BLaER1 treated with 17β-estradiol and CSF1 and Interleukin-3, amounts not matched to agents 10 nM and 100 nM (cell line): Measurements from ENCODE around the gene IMPG1.

Source experiments
- H3K27ac ChIP-seq, 11 experiments: shearing (Covaris generic); formaldehyde crosslinking; 2 replicates each; pipeline ENCODE4 v1.8.1; 2022
- H3K27me3 ChIP-seq, 11 experiments: shearing (Covaris generic); formaldehyde crosslinking; 2 replicates each; pipeline ENCODE4 v1.8.1; 2022
- H3K36me3 ChIP-seq, 11 experiments: shearing (Covaris generic); formaldehyde crosslinking; 2 replicates each; pipeline ENCODE4 v1.8.1; 2022
- H3K4me1 ChIP-seq, 10 experiments: shearing (Covaris generic); formaldehyde crosslinking; 2 replicates each; pipeline ENCODE4 v1.8.1; 2022
- H3K4me2 ChIP-seq, 11 experiments: shearing (Covaris generic); formaldehyde crosslinking; 2 replicates each; pipeline ENCODE4 v1.8.1; 2022
- H3K4me3 ChIP-seq, 10 experiments: shearing (Covaris generic); formaldehyde crosslinking; 2 replicates each; pipeline ENCODE4 v1.8.1; 2022
- H3K9ac ChIP-seq, 11 experiments: shearing (Covaris generic); formaldehyde crosslinking; 2 replicates each; pipeline ENCODE4 v1.8.1; 2022
- H3K9me3 ChIP-seq, 11 experiments: shearing (Covaris generic); formaldehyde crosslinking; replicated peaks in 1 of 11; 2 replicates each; pipeline ENCODE4 v1.8.1; 2022
- H4K20me1 ChIP-seq, 11 experiments: shearing (Covaris generic); formaldehyde crosslinking; 2 replicates each; pipeline ENCODE4 v1.8.1; 2022
- Cebpa-rat ChIP-seq, 11 experiments: shearing (Covaris generic); IDR thresholded peaks; 2 replicates each; pipeline ENCODE4 v1.8.1; 2022

The IMPG1 gene, protein sequence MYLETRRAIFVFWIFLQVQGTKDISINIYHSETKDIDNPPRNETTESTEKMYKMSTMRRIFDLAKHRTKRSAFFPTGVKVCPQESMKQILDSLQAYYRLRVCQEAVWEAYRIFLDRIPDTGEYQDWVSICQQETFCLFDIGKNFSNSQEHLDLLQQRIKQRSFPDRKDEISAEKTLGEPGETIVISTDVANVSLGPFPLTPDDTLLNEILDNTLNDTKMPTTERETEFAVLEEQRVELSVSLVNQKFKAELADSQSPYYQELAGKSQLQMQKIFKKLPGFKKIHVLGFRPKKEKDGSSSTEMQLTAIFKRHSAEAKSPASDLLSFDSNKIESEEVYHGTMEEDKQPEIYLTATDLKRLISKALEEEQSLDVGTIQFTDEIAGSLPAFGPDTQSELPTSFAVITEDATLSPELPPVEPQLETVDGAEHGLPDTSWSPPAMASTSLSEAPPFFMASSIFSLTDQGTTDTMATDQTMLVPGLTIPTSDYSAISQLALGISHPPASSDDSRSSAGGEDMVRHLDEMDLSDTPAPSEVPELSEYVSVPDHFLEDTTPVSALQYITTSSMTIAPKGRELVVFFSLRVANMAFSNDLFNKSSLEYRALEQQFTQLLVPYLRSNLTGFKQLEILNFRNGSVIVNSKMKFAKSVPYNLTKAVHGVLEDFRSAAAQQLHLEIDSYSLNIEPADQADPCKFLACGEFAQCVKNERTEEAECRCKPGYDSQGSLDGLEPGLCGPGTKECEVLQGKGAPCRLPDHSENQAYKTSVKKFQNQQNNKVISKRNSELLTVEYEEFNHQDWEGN

DNA sequence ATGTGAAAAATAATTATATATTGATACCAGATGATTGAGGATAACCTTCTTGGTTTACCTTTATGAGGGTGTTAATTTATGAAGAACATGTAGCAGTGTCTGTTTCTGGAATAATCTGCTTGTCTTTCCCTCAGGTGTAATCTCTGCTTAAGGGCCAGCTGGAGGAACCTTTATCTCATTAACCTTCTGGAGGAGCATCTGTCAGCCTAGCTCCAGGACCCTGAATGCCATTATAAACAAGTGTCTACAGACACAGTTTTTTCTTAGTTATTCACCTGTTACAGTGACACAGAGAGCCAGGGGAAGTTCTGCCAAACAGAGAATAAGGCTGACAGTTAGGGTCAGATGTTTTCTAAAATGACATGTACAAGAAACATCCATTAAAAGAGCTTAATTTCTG lies at the start of gene IMPG1:
TSS of gene IMPG1 (minus strand) at position 101 of the 400 bp plus-strand sequence. CDS start 174 bp downstream, outside the sequence.
- Histone ChIP-seq H4K20me1 (no peaks in the 10 kb centered on the region), H3K27ac (no peak within 1 kb of the TSS), H3K27me3 (no peaks in the 10 kb centered on the region), H3K4me2 (no peak within 1 kb of the TSS), H3K4me1 (no peaks in the 10 kb centered on the region), H3K9ac (no peak within 1 kb of the TSS), H3K4me3 (no peak within 1 kb of the TSS), H3K36me3 (no peaks in the 10 kb centered on the region), H3K9me3 (peaks cover 0 to 11% (median 5%) of the 10 kb centered on the region in 11 experiments; a peak in 6 of 22 replicates)
- TF ChIP-seq Cebpa-rat (IDR thresholded peaks at IDR 0.05), result no peak

DNA sequence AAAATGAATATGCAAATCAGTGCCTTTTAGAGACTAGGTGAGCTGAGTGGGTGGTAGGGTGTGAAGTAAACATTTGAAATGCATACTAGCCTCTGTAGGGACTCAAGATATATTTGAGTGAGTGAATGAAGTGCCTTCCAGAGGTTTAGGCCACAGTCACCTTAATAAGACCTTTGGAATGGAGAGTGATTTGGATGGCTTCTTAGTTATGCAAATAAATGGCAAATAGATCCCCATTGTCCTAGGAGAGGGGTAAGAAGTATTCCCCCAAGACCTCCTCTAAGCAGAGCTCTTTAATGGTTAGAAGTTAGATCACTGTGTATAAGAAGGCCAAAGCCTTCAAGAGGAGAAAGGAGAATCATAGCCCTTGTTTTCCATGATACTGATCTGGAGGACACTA lies 47.8 kb upstream of the IMPG1 start:
- Histone ChIP-seq H4K20me1 (no peaks in the 10 kb centered on the region), H3K4me3 (no peak overlapping the region), H3K27me3 (no peaks in the 10 kb centered on the region)

DNA sequence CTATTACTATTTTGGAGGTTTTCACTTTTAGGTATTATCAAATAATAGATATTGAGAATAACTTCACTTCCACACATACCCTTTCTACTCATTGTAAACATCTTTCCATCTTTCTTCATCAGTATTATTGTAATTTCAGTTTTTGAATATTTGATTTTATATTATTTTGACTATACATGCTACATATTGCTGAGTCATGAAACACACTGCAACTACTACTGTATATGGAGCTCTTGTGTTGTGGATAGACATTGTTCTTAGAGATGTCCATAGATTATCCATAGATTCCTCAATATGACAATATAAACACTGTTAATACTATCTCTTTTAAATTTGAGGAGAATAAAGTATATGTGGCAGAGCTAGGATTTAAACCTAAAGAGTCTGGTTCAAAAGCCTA lies 819 bp upstream of the IMPG1 start:
- H3K27me3 ChIP-seq, result no peaks in the 10 kb centered on the region
- no peak overlapping the region for H3K27ac ChIP-seq
- H3K9ac ChIP-seq, result no peak overlapping the region
- no peaks in the 10 kb centered on the region for H3K4me1 ChIP-seq
- TF ChIP-seq Cebpa-rat (IDR thresholded peaks at IDR 0.05), result no peak
- no peak overlapping the region for H3K4me2 ChIP-seq
- peaks cover 0 to 11% (median 5%) of the 10 kb centered on the region in 11 experiments; a peak in 6 of 22 replicates for H3K9me3 ChIP-seq
- no peaks in the 10 kb centered on the region for H3K36me3 ChIP-seq
- no peak overlapping the region for H3K4me3 ChIP-seq
- H4K20me1 ChIP-seq, result no peaks in the 10 kb centered on the region

More for the DNA sequence above, 47.8 kb upstream of the IMPG1 start:
- Histone ChIP-seq H3K4me1 (no peaks in the 10 kb centered on the region), H3K36me3 (no peaks in the 10 kb centered on the region), H3K27ac (no peak overlapping the region), H3K9ac (no peak overlapping the region), H3K4me2 (no peak overlapping the region), H3K9me3 (peaks cover 0 to 16% (median 0%) of the 10 kb centered on the region in 11 experiments; a peak in 4 of 22 replicates)
- TF ChIP-seq Cebpa-rat (IDR thresholded peaks at IDR 0.05), result no peak

DNA sequence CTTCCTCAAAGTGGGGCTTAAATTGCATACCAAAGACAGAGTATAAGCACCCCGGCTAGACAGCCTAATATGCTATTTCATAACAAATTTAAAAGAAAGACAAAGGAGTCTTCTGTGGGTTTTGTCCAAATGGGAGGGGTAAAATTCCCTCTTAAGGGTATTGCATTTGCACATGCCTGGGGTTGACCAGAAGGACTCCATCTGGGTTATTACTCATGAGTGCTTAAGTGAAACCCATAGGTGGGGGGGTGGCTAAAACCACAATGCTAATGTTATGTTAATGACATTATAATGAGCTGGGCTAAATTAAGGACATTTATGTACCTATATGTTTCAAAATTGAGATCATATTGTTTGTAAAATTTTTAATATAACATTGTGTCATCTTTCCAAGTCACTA lies 15.0 kb downstream of the IMPG1 start:
- H3K27me3 ChIP-seq, result no peaks in the 10 kb centered on the region
- no peaks in the 10 kb centered on the region for H3K4me1 ChIP-seq
- no peaks in the 10 kb centered on the region for H4K20me1 ChIP-seq
- H3K9ac ChIP-seq, result no peak overlapping the region
- no peaks in the 10 kb centered on the region for H3K36me3 ChIP-seq
- H3K4me3 ChIP-seq, result no peak overlapping the region
- peaks cover 0 to 7% (median 0%) of the 10 kb centered on the region in 11 experiments; a peak in 1 of 22 replicates for H3K9me3 ChIP-seq
- no peak overlapping the region for H3K4me2 ChIP-seq
- TF ChIP-seq Cebpa-rat (IDR thresholded peaks at IDR 0.05), result no peak
- no peak overlapping the region for H3K27ac ChIP-seq

DNA sequence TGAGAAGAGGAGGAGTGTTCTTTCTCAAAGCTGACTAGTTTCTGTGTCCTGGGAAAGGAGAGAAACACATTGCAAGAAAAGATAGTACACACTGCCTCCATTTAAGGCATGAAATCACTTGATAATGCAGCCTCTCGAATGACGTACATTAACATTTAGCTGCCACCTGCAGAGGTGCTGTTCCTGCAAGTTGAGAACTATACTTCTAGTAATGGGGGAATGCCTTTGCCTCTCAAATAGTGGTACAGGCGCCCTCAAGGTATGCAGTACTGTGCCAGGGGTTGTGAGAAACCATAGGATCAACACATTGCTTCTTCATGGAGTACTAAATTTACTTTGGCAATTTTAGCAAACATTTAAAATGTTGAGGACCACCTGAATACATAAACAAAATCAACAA lies 20.1 kb downstream of the IMPG1 start:
- no peak overlapping the region for H3K4me2 ChIP-seq
- TF ChIP-seq Cebpa-rat (IDR thresholded peaks at IDR 0.05), result no peak

DNA sequence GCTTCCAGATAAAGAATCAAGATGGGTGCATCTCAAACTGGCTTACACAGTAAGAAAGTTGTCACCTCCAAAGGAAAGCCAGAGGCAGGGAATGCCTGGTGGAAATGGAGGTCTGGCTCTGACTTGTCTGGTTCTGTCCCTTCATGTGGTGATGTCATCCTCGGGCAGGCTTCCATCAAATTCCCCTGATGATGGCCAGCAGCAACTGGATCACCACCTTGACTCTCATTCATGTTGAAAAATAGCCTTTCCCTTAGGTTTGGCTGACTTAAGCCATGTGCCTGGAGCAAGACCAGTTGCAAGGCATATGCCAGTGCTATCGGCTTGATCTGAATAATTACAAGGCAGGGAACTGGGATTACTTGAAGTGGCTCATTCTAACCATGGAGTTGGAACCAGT lies 28.8 kb downstream of the IMPG1 start:
- Histone ChIP-seq H3K4me2 (no peak overlapping the region), H3K9me3 (no peaks in the 10 kb centered on the region), H3K9ac (no peak overlapping the region), H3K36me3 (no peaks in the 10 kb centered on the region), H3K27ac (no peak overlapping the region), H3K4me3 (no peak overlapping the region), H3K27me3 (no peaks in the 10 kb centered on the region), H4K20me1 (no peaks in the 10 kb centered on the region), H3K4me1 (no peaks in the 10 kb centered on the region)
- TF ChIP-seq Cebpa-rat (IDR thresholded peaks at IDR 0.05), result no peak

More for the DNA sequence above, 20.1 kb downstream of the IMPG1 start:
- Histone ChIP-seq H3K9me3 (peaks cover 0 to 7% (median 0%) of the 10 kb centered on the region in 11 experiments; a peak in 1 of 22 replicates), H3K36me3 (no peaks in the 10 kb centered on the region), H3K27ac (no peak overlapping the region), H3K27me3 (no peaks in the 10 kb centered on the region), H3K4me3 (no peak overlapping the region), H3K9ac (no peak overlapping the region), H3K4me1 (no peaks in the 10 kb centered on the region), H4K20me1 (no peaks in the 10 kb centered on the region)

DNA sequence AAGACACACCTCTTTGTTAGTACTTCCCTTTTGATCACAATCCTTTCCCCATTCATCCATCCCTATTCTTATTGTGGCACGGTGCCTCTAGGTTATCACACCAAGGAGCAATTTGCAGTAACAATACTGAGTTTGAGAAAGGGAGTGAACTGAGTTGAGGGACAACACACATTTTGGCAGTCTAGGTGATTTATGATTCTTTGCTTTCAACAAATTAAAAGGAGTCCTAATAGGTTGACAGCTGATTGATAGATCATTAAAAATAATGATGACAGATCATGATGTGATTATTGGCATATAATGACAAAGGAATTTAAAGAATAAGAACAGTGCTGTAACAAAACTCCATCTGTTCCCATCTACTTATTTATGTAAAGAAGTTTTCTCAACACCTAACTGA lies 36.7 kb downstream of the IMPG1 start:
- no peaks in the 10 kb centered on the region for H3K4me1 ChIP-seq
- H3K27ac ChIP-seq, result no peak overlapping the region
- peaks cover 0 to 2% (median 0%) of the 10 kb centered on the region in 11 experiments; a peak in 2 of 22 replicates for H3K9me3 ChIP-seq
- TF ChIP-seq Cebpa-rat (IDR thresholded peaks at IDR 0.05), result no peak
- no peak overlapping the region for H3K4me2 ChIP-seq
- no peaks in the 10 kb centered on the region for H3K27me3 ChIP-seq
- no peaks in the 10 kb centered on the region for H3K36me3 ChIP-seq
- no peak overlapping the region for H3K9ac ChIP-seq
- H4K20me1 ChIP-seq, result no peaks in the 10 kb centered on the region
- H3K4me3 ChIP-seq, result no peak overlapping the region

DNA sequence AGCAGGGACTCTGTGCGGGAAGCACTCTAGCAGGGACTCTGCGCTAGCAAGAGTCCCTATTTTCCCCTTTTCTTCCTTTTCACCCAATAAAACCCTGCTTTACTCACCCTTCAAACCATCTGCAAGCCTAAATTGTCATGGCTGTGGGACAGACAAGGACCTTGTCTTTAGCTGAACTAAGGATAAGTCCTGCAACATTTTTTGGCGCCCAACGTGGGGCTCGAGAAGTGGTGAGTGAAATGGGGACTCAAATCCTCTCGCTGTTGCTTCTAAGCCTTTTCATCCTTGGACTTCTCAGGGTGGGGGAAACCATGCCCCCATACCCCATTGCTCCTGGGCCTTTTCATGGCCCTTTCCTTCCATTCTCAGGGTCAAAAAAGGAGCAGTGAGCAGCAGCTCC lies 46.4 kb downstream of the IMPG1 start:
- Histone ChIP-seq H3K4me1 (no peaks in the 10 kb centered on the region), H3K27ac (no peak overlapping the region), H3K27me3 (no peaks in the 10 kb centered on the region), H4K20me1 (no peaks in the 10 kb centered on the region), H3K9ac (no peak overlapping the region), H3K9me3 (peaks cover 45 to 79% (median 57%) of the 10 kb centered on the region in 11 experiments), H3K36me3 (no peaks in the 10 kb centered on the region; a peak in 1 of 22 replicates), H3K4me2 (no peak overlapping the region), H3K4me3 (peak overlapping the region in 4 of 10 experiments; percentile 16 to 28 (median 20); a peak in 1 of 20 replicates)
- TF ChIP-seq Cebpa-rat (IDR thresholded peaks at IDR 0.05), result no peak
